CD1c-positive myeloid dendritic cell (primary cell): Measurements from ENCODE around the gene THRAP3.
A peak's percentile ranks its signal among the peaks of the same experiment; 100 is the strongest.
"Not testable (repeated sequence)": the region's sequence is repeated elsewhere in the genome, so short reads cannot be mapped to it uniquely, and the experiment has no call there.

Experiments used
- DNase-seq: peaks from one replicate; pipeline ENCODE4 v3.0.0-alpha.2; 2016; ENCODE audit errors: extremely low spot score

Gene THRAP3, protein sequence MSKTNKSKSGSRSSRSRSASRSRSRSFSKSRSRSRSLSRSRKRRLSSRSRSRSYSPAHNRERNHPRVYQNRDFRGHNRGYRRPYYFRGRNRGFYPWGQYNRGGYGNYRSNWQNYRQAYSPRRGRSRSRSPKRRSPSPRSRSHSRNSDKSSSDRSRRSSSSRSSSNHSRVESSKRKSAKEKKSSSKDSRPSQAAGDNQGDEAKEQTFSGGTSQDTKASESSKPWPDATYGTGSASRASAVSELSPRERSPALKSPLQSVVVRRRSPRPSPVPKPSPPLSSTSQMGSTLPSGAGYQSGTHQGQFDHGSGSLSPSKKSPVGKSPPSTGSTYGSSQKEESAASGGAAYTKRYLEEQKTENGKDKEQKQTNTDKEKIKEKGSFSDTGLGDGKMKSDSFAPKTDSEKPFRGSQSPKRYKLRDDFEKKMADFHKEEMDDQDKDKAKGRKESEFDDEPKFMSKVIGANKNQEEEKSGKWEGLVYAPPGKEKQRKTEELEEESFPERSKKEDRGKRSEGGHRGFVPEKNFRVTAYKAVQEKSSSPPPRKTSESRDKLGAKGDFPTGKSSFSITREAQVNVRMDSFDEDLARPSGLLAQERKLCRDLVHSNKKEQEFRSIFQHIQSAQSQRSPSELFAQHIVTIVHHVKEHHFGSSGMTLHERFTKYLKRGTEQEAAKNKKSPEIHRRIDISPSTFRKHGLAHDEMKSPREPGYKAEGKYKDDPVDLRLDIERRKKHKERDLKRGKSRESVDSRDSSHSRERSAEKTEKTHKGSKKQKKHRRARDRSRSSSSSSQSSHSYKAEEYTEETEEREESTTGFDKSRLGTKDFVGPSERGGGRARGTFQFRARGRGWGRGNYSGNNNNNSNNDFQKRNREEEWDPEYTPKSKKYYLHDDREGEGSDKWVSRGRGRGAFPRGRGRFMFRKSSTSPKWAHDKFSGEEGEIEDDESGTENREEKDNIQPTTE

DNA sequence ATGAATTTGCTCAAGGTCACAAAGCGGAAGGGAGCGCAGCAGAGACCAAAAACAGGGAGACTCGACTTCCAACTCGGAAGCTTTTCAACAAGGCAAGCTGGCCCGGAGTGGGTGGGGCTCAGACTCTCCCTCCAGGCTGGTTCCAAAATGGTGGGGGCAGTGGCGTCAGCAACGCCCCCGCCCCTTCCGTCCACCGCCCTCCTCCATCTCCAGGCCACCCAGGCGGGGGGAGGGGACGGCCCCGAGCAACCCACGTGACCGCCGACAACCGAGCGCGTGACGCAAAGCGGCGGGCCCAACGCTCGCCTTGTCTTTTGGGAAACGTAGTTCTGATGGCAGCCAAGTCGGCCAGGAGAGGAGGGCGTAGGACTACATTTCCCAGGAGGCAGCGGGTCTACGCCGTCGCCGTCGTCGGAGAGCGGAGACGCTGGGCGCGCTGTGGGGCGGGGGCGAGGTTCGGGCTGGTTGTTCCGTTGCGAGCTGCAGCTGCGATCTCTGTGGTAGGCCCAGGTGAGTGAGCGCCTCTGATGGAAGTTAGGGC, at the start of gene THRAP3:
Gene THRAP3 (plus strand): TSS at position 448 of the 541 bp plus-strand sequence. CDS start 58,121 bp downstream, outside the sequence.
- DNase-seq, result peak; percentile 100

DNA sequence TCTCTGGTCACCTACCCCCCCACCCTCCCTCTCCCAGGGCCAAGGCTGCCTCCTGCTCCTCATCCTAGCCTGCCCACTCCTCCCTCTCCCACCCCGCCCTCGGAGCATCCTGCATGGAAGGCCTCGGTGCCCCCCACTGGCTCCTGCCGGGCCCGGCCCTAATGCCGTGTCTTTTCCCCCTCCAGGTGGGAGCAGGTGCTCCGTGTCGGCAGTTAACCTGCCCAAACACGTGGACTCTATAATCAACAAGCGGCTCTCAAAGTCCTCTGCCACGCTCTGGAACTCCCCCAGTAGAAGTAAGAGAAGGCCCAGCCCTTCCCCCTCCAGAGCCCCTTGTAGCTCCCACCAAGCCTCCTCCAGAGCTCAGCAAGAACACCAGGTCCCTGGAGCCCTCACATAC, 49.5 kb upstream of the THRAP3 start:
- DNase-seq, result no peak

DNA sequence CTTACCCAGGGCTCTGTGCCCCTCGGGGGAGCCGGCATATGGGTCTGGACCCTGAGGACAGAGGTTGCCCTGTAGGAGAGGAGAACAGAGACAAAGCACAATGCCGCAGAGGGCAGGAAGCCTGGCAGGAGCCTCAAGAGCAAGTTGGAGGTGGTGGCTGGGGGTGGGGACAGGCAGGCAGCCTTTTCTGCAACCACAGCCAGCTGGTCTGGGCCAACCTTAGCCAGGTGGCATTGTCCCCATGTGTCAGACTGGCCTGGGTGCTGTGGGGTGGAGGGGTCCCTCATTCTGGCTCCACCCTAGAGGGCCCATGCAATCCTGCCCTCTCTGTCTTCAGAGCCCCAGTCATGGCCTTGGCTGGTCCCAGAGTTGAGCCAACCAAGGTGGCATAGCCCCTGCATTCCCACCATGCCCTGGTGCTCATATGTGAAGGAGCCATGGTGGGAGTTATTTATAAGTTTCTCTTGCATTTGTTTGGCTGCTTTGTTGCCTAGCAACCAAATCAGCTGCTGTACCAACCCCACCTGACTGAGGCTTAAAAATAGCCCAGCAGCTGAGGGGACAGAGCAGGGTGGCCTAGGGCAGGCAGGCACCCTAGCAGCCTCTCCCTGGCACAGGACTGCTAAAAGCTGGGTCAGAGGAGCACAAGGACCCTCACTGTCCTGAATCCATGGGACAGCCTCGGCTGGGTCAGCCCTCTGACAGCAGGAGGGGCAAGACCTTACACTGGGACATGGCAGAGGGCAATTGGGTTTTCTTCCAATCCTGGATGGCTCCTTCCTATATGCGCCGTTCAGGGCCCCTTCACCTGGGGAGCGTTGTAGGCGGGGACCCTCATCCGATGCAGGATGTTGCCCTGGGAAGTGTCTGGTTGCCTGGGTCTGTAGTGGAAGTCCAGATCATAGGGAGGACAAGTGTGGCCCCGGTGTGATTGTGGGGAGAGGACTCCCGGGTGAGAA, 48.8 kb upstream of the THRAP3 start:
- peak; percentile 24 for DNase-seq

DNA sequence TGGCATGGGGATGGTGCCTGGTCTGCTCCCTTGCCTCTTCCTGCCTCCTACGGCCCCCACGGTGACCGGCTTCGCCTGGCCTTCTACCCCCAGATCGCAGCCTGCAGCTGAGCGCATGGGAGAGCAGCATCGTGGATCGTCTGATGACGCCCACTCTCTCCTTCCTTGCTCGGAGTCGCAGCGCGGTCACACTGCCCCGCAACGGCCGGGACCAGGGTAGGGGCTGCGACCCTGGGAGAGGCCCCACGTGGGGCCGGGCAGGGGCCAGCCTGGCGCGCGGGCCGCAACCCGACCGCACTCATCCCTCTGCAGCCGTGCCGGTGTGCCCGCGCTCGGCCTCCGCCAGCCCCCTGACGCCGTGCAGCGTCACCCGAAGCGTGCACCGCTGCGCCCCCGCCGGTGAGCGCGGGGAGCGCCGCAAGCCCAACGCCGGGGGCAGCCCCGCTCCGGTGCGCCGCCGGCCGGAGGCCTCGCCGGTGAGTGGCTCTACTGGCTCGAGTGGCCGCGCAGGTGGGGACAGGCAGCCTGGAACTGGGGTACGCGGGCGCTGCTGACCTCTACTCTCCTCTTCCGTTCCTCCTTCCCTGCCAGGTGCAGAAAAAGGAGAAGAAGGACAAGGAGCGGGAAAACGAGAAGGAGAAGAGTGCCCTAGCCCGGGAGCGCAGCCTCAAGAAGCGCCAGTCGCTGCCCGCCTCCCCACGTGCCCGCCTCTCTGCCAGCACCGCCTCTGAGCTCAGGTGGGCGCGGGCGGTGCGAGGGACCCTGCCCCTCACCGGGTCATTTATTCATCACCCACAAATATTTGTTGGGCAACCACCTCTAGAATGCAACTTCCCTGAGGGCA, 47.9 kb upstream of the THRAP3 start:
- DNase-seq, result no peak

DNA sequence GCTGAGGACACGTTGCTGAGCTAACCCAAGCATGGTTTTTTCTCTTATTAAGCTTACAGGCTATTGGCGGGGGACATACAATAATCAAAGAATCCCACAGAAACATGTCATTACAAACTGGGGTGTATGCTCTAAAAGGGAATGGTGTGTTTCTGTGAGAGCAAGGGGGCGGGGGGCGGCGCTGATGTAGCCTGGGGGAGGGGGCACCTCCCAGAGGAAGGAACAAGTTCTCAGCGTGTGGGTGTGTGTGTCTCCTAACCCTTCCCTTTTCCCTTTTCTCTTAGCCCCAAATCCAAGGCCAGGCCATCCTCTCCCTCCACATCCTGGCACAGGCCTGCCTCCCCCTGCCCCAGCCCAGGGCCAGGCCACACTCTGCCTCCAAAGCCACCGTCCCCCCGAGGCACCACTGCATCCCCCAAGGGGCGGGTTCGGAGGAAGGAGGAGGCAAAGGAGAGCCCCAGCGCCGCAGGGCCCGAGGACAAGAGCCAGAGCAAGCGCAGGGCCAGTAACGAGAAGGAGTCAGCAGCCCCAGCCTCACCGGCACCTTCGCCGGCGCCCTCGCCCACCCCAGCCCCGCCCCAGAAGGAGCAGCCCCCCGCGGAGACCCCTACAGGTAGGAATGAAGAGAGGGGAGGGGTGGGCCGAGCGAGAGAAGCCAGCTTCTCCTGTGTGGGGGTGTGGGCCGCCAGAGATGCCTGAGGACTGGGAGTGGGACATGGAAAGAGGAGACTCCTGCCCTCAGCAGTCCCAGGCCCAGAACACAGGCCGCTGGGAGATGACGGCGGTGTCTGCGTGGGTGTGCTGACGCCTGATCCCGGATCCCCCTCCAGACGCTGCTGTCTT, 46.4 kb upstream of the THRAP3 start:
- no peak for DNase-seq

DNA sequence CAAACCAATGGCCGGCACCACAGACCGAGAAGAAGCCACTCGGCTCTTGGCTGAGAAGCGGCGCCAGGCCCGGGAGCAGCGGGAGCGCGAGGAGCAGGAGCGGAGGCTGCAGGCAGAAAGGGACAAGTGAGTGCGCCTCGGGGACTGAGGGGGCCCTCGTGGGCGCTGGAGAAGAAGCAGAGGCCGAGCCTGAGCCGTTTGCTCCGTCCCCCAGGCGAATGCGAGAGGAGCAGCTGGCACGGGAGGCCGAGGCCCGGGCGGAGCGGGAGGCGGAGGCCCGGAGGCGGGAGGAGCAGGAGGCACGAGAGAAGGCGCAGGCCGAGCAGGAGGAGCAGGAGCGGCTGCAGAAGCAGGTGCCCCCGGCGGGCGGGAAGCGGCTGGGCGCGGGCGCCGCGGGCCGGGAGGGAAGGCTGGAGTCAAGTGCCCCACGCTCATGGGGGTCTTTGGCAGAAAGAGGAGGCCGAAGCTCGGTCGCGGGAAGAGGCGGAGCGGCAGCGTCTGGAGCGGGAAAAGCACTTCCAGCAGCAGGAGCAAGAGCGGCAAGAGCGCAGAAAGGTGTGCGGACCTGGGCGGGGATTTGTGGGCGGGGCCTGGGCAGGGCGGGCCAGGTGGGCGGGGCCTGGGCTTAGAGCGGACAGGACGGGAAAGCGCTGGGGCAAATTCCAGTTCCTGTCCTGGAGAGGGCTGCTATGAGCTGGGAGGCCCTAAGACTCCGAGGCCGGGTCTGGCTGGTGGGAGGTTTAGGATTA, 45.6 kb upstream of the THRAP3 start:
- DNase-seq, result no peak

DNA sequence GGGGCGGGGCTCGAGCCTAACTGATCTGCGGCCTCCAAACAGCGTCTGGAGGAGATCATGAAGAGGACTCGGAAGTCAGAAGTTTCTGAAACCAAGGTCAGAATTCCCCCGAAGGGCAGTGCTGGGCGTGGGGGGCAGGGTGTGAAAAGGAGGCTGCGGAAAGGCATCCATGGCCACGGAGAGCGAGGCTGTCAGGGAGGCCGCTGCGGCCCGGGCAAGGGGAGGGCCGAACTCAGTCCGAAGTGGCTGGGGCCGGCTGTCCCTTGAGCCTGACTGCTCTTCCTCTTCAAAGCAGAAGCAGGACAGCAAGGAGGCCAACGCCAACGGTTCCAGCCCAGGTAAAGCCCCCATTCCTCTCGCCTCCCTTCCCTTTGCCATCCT, 45.0 kb upstream of the THRAP3 start:
- no peak for DNase-seq

DNA sequence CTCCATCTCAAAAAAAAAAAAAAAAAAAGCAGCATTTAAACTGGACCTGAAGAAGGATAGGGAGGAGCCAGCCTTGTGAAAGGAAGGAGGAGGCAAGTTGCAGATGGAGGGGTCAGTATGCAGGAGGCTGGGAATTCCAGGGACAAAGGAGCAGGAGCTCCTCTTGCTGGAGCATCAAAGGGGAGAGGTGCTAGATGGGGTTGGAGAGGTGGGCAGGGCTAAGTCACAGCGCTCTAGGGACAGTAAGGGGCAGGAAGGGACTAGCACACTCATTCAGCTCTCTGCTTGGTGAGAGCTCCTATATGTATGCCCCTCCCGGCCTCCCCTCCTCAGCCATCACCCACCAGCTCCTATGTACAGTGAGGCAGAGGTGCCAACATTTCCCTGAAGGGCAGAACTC, 41.5 kb upstream of the THRAP3 start:
- DNase-seq, result no peak

DNA sequence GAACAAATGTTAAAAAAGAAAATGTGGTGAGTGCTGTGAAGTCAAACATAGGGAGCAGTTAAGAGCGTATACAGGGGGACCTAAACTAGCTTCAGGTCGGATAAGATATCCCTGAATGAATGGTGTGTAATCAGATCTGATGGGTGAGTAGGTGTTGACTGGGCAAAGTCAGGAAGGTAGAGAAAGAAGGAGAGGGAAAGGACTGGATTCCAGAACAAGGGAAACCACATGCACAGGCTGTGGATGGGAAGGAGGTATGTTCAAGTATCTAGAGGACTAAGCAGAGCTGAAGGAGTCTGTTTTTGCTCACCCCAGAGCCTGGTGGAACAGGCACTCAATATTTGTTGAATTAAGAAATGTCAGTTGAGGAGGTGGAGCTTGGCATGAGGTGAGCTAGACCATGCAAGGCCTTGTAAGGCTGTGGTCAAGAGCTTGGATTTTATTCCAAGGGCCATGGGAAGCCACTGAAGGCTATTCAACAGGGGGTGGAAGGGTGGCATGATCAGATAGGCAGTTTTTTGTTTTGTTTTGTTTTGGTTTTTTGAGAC, 40.9 kb upstream of the THRAP3 start:
- no peak for DNase-seq

DNA sequence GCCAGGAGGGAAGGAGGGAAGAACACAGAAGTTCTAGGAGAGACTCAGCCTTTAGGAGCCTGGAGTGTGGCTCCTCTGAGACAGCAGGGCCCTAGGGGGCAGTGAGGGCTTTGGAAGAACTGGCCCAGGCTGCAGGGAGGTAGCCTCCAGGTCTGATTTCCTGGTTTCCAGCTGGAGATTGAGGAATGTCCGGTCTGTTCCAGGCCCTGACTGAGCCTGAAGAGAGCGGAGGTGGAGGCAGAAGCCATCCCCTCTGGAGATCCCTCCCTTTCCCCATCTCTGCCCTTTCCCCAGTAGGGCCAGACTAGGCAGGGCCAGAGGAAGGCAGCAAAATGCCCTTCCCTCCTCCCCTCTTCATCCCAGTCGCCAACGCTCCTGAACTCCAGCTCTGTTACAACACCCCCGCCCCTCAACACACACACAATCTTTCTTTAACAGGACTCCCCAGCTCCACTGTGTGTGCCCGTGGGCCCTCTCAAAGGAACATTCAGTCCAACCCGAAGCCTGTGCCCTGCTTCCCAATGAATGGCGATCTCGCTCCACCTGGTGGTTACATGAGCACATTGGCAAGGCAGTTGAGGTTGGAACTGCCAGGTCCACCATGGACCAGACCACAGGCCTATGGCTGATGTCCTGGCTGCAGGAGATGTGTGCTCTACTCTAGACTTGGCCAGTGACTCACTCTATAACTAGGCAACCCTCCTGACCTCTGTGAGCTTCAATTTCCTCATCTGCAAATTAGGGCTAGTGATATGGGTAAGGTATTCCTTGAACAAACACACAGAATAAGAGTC, 36.2 kb upstream of the THRAP3 start:
- DNase-seq, result peak; percentile 91

DNA sequence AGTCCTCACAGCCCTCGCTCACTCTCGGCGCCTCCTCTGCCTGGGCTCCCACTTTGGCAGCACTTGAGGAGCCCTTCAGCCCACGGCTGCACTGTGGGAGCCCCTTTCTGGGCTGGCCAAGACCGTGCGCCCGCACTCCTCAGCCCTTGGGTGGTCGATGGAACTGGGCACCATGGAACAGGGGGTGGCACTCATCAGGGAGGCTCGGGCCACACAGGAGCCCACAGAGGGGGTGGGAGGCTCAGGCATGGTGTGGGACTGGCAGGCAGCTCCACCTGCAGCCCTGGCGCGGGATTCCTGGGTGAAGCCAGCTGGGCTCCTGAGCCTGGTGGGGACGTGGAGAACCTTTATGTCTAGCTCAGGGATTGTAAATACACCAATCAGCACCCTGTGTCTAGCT, 27.4 kb upstream of the THRAP3 start:
- not testable (repeated sequence) for DNase-seq

DNA sequence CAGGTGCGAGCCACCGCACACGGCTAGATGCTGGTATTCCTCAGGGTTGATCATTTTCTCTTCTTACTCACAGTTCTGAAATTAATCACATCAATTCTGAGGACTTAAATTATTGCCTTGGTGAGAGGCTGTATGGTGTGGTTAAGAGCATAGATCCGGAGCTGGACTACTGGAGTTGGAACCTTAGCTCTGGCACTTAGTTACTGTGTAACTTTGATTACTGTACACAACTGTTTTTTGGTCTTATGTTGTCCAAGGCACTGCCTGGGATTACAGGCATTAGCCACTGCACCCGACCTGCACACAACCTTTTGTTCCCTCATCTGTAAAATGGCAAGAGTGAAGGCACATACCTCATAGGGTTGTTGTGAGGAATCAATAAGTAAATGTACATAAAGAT, 25.6 kb upstream of the THRAP3 start:
- no peak for DNase-seq

DNA sequence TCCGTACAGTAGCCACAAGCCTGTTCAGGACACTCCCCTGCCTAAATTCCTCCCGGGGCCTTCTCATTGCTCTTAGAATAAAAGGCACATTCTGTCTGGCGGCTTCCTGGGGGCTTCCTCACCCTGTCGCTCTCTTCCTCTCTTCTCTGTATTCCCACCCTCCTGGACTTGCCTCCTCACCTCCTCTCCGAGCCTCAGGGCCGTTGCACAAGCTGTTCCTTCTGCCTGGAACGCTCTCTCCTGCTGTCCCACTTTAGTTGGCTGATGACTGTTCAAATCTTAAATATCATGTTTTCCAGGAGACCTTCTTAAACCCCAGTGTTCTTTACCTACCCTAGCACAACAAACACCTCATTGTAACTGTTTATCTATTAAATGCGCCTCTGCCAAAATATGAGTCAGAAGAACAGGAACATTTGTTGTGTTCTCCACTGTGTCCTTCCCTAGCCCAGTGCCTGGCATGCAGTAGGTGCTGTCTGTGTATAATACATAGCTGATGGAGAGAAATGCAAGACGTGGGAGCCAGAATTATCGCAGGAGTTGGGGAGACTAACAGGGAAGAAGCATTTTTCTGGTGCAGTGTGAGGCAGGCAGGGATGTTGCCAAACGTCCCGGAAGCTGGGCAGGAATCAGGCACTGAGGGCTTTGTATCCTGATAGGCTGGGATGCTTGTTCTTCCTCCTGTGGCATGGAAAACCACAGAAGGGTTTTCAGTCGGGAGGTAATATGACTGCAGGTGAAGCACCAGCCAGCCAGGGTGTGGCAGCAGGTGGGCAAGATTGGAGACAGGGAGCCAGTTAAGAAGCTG, 24.1 kb upstream of the THRAP3 start:
- no peak for DNase-seq

DNA sequence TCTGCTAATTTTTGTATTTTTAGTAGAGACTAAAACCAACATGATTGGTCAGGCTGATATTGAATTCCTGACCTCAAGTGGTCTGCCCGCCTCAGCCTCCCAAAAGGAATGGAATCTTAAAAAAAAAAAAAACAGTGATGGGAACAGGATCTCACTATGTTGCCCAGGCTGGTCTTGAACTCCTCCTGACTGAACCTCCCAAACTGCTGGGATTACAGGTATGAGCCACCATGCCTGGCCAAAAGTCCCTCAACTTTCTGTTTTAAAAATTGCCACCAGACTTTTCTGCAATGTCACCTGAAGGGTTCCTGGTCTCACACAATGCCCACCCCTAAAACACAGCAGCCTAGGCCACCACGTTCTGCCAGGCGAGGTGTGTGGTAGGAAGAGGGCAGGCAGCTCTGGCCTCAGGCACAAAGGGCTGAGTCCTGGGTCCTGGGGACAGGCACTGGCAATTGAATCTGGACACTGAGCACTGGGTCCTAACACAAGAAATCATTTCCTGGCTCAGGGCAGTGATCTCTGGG, 21.2 kb upstream of the THRAP3 start:
- DNase-seq, result no peak

DNA sequence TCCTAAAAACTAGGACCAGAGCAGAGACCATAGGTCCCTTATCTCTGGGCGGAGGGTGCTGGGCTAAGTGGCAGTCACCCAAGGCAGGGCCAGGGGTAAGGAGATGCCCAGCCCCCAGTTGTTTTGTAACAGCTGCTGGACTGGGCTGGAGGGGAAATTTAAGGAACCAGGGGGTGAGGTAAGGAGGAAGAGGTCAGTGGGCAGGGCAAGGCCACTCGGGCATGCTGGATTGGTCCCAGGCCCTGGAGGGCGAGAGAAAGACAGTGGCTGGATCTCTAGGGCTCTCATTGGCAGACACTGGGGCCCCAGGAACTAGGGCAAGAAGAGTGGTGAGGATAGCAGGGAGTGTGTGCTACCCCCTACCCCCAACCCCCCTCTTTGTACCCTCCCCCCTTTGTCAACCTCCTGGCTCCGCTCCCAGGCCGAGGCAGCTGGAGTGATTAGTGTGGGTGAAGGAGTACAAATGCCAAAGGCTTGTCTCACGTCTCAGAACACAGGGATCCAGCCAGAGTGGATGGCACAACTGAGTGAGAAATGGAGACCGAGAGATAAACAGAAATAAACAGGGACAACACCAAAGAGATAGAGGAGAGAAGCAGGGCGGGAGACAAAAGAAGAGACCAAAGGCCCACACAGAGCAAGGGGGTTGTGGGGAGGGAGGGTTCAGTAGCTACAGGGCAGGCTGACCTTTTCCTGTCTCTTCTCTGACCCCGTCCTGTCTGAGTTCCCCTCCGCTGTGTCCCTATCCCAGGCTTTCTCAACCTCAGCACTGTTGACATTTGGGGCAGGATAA, 20.5 kb upstream of the THRAP3 start:
- peak; percentile 80 for DNase-seq
